HG03097 (cell line): ENCODE measurements around the gene MARVELD1.
"Not testable (repeated sequence)": the region's sequence is repeated elsewhere in the genome, so short reads cannot be mapped to it uniquely, and the experiment has no call there.

Source experiments
- ATAC-seq: cut with Tn5 transposase; IDR thresholded peaks from one replicate; pipeline ENCODE4 v1.9.1; 2021; ENCODE audit not compliant: unreplicated experiment, low FRiP score

Gene MARVELD1

DNA sequence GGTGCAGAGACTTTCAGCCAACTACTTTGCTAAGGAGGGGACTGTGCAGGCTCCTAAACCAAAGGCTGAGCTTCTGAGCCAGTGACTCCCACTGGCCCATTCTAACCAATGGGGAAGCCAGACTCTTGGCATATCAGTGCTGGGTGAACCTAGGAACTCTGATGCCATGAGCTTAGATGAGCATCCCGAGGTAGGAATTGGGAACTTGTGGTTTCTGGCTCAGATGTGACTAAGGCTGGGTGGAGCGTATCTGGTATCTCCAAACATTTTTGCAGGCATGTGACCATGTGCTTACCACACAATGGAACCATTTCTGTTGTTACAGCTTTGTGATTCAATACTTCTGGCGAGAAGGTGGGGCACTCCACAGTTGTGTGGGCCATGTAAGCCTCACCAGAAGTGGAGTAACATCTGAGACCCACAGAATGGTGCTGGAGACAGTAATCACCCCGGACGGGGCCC is 23.9 kb upstream of the MARVELD1 start:
- no peak for ATAC-seq

DNA sequence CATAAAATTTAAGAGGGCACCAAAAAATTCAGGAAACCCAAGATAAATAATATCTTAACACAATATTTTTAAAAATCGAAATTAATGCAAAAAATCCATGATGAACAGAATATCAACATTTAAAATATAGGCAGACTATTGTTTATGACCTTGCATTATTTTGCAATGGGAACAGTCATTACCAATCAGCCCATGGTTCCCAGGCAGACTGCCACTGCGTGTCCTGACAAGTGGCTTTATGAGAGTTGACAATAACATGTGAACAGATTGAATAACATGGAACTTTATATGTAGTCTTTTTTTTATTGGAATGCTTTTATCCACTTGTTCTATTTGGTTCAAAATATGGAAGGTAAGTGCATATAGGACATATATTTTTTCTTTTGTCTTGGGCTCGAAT is 23.4 kb upstream of the MARVELD1 start:
- ATAC-seq = no peak

DNA sequence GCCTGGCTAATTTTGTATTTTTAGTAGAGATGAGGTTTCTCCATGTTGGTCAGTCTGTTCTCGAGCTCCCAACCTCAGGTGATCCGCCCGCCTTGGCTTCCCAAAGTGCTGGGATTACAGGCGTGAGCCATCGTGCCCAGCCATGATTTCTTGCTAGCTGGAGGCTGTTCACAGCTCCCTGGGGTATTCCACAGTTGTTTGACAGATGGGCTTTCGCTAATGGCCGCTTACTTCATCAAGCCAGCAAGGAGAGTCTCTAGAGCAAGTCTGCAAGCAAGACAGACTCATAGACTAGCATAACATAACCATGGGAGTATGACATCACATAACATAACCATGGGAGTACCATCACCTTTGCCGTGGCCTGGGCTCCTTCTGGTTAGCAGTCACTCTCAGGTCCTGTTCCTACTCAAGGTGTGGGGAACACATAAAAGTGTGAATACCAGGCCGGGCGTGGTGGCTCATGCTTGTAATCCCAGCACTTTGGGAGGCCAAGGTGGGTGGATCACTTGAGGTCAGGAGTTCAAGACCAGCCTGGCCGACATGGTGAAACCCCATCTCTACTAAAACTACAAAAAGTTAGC is 15.4 kb upstream of the MARVELD1 start:
- ATAC-seq = not testable (repeated sequence)

DNA sequence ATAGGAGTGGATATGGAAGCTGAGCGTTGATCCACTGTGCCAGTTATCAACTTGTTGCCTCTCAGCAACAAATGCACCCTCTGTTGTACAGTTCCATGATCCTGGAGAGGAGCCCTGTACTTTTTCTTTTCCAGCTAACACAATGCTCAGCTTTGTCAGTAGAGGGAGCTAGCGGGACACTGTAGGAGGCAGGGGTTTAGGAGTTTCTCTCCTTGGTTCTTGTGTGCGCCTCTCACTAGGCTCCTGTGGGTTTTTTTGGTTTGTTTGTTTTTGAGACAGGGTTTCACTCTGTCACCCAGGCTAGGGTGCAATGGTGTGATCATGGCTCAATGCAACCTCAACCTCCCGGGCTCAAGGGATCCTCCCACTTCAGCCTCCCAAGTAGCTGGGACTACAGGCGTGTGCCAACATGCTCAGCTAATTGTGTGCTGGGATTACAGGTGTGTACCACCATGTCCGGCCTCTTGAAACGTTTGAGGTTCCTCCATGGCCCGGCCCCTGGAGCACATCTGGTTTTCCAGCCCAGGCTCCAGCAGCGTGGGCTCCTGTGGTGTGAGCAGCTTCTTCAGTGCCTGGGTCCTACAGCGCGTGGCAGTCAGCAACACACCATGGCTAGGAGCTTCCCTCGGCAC is 12.0 kb upstream of the MARVELD1 start:
- ATAC-seq = no peak

DNA sequence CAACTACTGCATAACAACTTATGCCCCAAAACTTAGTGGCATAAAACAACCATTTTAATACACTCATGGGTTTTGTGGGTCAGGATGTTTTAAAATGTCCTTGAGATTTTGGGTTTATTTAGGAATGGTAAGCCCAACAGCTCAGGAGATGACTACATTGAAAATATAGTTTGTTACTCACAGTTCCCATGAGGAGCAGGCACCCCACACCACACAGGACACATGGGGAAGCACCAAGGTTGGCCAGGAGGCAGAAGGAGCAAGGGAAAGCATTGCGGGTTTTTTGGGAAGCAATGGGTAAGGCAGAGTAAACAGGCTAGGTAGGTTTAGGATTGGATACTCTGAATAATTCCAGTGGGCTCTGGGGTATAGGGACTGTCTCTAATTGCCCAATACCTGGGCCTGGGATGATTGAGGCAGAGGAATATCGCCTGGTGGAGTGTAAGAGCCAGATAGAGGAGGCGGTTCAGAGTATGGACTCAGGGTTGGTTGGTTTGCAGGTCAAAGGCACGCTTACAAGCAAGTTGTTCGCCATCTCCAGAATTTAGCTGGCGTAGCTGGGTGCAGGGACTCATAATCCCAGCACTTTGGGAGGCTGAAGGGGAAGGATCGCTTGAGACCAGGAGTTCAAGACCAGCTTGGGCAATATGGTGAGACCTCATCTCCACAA is 10.0 kb upstream of the MARVELD1 start:
- no peak for ATAC-seq

DNA sequence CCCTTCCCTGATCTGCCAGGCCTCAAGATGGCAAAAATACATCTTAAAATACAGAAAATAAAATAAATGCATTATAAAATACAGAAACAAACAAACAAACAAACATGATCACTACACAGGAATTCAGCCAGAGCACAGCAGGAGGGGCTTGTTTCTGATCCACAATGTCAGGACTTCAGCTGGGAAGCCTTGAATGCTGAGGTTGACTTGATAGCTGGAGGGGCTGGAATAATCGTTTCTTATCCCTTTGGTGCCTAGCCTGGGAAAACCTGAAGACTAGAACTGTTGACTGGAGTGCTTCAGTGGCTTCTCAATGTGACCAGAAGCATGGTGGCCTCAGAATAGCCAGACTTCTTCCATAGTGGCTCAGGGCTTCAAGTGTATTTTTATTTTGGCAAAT is 9.2 kb upstream of the MARVELD1 start:
- no peak for ATAC-seq

DNA sequence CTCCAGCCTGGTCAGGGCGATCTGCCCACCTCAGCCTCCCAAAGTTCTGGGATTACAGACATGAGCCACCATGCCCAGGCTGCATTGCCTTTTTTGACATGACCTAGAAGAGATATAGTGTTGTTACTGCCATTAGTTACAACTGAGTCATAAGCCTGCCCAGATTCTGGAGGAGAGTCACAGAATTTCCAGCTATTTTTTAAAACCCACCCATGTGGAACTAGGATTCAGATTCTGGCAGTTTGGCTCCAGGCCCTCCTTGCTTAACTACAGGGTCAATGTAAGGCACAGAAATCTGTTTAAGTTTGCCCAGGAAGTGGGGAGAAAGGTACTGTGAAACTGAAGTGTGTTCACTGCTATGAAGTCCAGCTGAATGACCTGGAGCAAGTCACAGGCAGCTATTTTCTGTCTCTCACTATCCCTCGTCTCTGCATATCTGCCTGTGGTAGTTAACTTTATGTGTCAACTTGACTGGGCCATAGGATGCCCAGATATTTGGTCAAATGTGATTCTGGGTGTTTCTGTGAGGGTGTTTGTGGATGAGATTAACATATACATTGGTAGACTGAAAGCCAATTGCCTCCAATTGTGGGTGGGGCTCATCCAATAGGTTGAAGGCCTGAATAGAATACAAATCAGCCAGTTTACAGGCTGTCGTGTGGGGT is 8.4 kb upstream of the MARVELD1 start:
- ATAC-seq = no peak

DNA sequence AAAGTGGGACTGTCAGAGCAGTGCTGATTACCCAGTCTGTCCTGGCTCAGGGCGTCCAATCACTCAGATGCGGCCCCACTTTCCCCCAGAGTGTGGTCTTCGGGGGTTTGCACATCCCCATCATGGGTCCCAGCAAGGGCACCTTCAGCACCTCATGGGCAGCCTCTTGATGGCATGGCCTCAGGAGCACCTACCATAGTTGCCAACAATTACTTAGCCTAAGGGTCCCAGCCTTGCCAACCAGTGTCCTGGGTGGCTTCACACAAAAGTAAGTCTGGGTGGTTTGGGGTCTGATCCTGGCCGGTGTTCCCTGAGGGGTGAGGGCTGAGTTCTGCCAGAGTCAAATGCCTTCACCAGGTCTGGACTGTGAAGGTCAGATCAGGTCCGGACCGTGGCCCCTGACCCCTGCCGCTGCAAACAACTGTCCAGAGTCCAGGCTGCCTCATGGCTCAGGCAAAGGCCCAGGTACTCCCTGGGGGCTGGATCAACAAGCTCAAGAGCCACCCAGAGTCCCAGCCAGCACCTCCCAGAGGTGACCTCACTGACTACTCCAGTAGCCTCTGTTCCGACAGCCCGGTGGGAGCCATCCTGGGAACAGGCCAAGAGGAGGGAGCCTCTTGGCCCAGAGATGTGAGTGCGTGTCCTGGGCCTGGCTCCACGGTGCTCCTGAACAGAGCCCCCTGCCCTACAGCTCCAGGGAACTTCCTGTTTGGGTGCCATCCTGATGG is 6.2 kb upstream of the MARVELD1 start:
- ATAC-seq = no peak

DNA sequence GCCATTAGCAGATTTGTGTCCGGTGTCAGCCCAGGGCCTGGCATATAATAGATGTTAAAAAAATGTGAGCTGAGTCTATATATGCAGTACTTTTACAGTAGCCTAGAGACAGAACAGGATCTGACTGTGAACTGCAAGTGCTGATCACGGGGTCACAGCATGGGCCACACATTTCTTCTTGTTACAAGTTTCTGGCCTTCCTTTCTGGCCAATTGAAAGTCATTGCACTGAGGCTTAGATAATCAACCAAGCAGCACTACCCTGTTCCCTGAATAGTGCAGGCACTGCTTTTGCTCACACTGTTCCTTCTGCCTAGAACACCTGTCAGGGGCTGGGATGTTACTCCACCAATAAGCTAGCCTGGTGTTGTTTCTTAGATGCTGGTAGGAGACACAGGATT is 5.4 kb upstream of the MARVELD1 start:
- ATAC-seq = no peak

DNA sequence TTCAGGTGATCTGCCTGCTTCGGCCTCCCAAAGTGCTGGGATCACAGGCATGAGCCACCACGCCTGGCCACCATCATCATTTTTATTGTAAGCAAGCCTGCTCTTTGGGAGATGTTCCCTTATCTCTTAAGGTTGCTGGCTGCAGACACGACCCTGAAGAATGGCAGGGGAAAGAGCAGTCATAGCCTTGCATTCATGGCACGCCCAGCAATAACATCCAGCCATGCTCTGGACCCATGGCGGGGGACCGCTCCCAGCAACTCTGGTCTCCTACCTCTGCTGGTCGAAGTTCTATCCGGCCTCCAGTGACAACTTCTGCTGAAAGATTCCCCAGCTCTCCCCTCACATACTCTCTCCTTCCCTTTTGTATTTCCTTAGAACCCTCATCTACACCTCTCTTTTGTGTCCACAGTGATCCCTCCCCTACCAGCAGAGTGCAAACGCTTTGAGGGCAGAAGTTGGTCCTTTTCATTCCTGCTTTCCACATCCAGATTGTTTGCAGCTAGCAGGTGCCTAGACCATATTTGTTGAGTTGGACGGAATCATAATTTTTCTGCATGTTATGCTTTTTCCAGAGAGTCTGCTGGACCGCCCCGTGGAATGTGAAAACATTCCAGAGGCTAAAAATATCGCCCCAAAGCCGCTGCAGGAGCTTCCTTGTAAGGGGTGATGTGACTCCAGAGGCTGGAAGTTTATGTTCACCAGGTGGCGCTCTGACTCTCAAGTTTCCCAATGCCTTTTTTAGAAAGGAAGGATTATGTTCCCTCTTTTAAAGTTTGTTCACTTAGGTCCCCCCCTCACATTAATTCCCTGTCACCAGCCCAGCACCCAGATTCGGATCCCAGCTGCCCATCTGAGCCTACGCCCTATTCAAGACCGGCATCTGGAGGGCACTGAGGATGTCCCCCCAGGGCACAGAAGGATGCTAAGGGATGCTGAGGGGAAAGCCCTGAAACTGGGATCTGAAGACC is 4.3 kb upstream of the MARVELD1 start:
- no peak for ATAC-seq

DNA sequence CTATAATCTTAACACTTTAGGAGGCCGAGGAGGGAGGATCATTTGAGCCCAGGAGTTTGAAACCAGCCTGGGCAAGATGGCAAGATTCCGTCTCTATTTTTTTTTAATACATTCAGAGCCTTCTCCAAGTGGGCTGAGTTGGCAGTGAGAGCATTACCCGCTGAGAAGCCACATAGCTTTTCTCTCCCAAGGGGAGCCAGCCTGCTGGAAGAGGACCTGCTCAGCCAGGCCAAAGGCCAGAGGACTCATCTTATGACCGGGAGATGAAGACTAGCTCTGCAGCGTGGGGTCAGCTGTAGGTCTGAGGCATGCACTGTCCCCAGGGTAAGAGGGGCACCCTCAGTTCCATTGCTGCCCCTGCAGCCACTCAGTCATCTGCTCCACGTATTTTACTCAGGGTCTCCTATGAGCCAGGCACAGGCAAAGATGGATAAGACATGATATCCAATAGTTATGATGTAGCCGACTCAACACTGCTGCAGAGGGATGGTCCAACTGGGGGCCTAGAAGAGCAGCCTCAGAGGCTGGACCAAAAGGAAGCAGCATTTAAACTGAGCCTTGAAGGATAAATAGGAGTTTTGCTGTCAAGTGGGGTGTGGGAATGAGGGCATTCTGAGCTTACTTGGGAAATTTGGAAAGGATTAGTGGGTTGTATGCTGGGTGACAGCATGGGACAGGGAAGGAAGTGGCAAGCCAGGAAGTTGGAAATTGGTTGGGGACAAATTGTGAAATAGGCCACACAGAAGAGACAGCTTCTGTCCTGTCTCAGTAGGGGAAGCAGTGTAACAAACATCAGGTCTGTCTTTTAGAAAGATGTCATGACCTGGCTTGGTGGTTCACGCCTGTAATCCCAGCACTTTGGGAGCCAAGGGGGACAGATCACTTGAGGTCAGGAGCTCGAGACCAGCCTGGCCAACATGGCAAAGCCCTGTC is 1.6 kb upstream of the MARVELD1 start:
- no peak for ATAC-seq

DNA sequence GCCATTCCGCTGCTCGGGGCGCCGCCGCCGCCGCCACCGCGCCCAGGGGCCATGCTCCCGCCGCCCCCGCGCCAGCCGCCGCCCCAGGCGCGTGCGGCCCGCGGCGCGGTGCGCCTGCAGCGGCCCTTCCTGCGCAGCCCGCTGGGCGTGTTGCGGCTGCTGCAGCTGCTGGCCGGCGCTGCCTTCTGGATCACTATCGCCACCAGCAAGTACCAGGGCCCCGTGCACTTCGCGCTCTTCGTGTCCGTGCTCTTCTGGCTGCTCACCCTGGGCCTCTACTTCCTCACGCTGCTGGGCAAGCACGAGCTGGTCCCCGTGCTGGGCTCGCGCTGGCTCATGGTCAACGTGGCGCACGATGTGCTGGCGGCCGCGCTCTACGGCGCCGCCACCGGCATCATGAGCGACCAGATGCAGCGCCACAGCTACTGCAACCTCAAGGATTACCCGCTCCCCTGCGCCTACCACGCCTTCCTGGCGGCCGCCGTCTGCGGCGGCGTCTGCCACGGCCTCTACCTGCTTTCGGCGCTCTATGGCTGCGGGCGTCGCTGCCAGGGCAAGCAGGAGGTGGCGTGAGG is 383 bp downstream of the MARVELD1 start:
- no peak for ATAC-seq

DNA sequence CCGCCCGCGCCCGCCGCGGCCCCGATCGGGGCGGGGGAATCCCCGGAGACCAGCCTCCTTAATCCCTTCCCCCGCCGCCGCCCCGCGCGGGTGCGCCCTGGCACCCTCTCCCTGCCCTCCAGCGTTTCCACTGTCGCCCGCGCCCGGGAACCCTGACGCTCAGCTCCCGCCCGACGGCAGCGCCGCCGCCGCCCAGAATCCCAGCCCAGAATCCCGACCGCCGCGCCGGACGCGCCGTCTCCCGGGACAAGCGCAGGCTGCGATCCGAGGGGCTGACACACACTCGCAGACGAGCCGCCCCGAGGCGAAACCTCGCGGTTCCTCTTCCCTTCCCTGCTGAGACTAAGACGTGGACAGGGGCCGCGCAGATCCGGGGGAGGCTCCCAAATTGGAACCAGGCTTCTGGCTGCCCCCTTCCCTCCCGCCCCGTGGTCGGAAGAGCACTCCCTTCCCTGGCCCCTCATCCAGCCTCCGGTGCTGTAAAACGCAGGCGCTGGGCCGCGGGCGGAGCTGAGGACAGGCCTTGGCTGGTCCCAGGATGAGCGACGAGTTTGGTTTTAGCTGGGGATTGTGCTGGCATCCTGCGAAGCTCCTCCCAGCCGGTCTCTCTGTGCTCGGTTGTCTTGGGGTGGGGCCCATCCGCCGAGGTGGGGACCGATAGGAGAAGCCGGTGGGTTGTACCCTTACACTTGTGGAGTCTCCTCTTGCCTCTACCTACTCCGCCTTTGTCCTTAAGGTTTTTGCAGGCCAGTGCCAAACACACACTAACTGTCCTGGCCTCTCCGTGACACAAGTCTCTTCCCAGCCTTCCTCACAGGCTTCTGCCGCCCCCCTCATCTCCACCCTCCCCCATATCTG is 1.1 kb downstream of the MARVELD1 start:
- ATAC-seq = no peak

DNA sequence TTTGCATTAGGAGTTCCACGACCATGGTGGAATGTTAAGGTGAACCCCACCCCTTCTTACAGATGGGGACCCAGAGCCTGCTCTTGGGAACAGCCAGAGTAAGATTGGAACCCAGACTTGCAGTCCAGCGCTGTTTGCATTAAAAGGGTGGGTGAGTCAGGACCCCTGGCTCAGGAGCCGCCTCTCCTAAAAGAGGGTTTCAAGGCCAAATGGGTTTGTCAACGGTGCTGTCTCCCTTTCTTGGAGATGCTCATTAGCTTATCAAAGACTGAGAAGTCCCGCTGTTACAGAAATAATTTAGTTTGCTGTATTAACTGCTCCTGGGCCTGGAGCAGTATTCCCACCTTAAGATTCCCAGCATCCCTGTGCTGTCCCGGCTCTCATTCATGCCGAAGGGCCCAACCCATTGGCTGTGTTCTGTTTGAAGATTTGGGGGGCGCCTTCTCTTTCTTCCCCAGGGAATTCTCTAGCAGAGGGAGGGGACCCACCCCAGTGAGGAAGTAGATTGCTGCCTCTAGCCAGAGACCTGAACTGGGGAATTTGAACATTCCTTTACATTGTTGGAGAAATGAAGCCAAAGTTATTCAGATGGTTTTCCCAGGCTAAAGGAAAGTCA is 1.8 kb downstream of the MARVELD1 start:
- ATAC-seq = no peak

DNA sequence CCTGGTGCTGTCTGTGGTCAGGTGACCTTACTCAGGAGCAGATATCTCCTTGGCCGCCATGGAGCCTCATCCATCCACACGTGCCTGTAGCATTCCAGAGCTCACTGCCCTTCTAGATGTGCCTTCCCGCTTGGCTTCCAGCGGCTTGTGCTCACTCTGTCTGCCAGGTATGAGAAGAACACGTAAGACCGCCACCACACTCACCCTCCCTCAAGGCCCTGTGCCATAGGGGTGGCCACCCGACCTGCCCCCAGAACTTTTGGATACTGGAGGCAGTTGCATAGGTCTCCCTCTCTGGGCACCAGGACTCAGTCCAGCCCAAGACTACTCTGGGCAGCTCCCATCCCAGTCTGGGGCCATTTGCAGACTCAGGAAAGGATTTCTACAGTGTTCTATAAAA is 4.1 kb downstream of the MARVELD1 start:
- no peak for ATAC-seq

DNA sequence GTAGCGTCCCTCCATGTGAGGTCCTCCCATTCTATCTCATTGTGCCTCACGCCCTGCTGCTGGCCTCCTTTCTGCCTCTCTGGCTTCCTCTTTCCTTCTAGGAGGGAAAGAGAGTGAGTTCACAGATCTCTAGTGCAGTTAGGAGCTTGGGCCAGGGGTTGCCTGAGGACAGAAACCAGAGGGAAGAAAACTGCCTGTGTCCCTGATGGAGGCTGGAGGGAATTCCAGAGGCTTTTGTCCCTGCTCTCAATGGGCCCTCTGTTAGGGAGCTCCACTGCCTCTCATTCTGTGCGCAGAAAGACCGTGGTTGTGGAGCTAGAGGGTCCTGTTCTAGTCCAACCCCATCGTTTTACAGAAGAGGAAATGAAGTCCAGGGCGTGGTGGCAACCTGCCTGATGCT is 4.6 kb downstream of the MARVELD1 start:
- ATAC-seq = no peak

DNA sequence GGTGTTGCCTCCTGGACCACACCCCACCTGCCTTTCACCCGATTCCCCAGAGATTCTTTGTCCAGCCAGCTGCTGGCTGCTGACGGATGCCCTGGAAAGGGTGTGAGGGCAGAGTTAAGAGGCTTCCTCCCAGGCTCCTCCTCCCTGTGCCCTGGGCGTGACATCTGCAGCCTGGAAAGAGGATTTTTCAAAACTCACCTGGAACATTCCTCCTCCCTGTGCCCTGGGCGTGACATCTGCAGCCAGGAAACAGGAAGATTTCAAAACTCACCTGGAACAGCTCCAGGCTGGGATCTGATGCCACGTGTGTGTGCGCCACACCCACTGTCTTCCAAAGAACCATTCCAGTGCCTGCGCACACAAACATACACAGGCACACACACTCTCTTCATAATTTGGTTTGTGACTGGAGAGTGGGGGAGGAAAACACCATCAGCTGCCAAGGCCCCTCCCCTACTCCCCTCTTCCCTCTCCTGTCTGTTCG is 5.2 kb downstream of the MARVELD1 start:
- ATAC-seq = no peak
